Mesothelial cell of epicardium (in vitro differentiated cells): Measurements from ENCODE around the gene UGT1A9. TPM values are rescaled to one million over a fixed set of nuclear protein-coding genes. Genes with fewer than 3 reads are reported as not detected.
A peak's percentile ranks its signal among the peaks of the same experiment; 100 is the strongest.

Experiments used
- DNase-seq, 2 experiments: peaks; one replicate each; pipeline ENCODE4 v3.0.0; 2021; ENCODE audit warnings: low spot score in 2 of 2; ENCODE audit not compliant: unreplicated experiment in 2 of 2
- H3K27ac Mint-ChIP-seq: 2 replicates; pipeline ENCODE4 v1.8.0; 2021; ENCODE audit warnings: mixed read lengths
- H3K27me3 Mint-ChIP-seq: 2 replicates; pipeline ENCODE4 v1.8.0; 2021; ENCODE audit warnings: low read depth, mixed read lengths
- H3K36me3 Mint-ChIP-seq: 2 replicates; pipeline ENCODE4 v1.8.0; 2021; ENCODE audit warnings: mixed read lengths
- H3K4me1 Mint-ChIP-seq: 2 replicates; pipeline ENCODE4 v1.8.0; 2021; ENCODE audit warnings: mixed read lengths
- H3K4me3 Mint-ChIP-seq: 2 replicates; pipeline ENCODE4 v1.8.0; 2021; ENCODE audit warnings: mild to moderate bottlenecking, moderate library complexity, mixed read lengths
- H3K9me3 Mint-ChIP-seq: 2 replicates; pipeline ENCODE4 v1.8.0; 2021; ENCODE audit warnings: mixed read lengths
- CTCF ChIP-seq: fragments of 200-600 bp; sonication (generic); IDR thresholded peaks from one replicate; pipeline ENCODE4 v1.5.0; 2021; ENCODE audit warnings: antibody characterized with exemption; ENCODE audit not compliant: unreplicated experiment
- total RNA-seq: library from RNA; stranded (reverse); gene quantifications from 3 replicates; pipeline ENCODE4 v1.2.1, GENCODE V29; 2021

UGT1A9 gene
- total RNA-seq, 1 donor from 2014 or later: not detected

GRCh38 chr2:233818639-233819621 lies 147.2 kb downstream of the UGT1A9 start:
- peaks cover 7% of the 10 kb centered on the region for H3K27me3 Mint-ChIP-seq
- H3K4me3 Mint-ChIP-seq: no peak overlapping the region
- no peak for TF ChIP-seq CTCF
- peaks cover 15% of the 10 kb centered on the region for H3K9me3 Mint-ChIP-seq
- H3K27ac Mint-ChIP-seq: no peak overlapping the region
- H3K4me1 Mint-ChIP-seq: peaks cover 18% of the 10 kb centered on the region
- DNase-seq: peak in 1 of 2 experiments; percentile 21
- H3K36me3 Mint-ChIP-seq: peaks cover 3% of the 10 kb centered on the region

GRCh38 chr2:233819884-233820773 lies 148.4 kb downstream of the UGT1A9 start:
- no peak overlapping the region for H3K27ac Mint-ChIP-seq
- peaks cover 14% of the 10 kb centered on the region for H3K9me3 Mint-ChIP-seq
- no peak for TF ChIP-seq CTCF
- peaks cover 18% of the 10 kb centered on the region for H3K4me1 Mint-ChIP-seq
- H3K36me3 Mint-ChIP-seq: peaks cover 3% of the 10 kb centered on the region
- H3K27me3 Mint-ChIP-seq: peaks cover 7% of the 10 kb centered on the region
- peak in 1 of 2 experiments; percentile 29 for DNase-seq
- H3K4me3 Mint-ChIP-seq: no peak overlapping the region

DNA sequence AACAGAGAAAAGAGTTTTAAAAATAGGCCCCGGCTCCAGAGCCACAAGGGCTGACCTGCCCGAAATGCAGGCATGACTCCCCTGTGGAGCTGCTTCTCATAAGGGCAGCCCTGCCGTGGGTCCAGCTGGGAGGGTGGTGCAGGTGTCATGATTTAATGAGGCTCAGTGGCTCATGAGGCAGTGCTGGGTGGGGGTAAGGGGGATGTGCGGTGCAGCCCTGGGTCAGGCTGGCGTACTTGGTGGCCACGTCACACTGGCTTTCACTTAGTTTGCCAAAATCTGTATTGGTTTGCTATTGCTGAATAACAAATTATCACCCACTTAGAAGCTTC lies 149.0 kb downstream of the UGT1A9 start:
- no peak for TF ChIP-seq CTCF
- no peak overlapping the region for H3K27ac Mint-ChIP-seq
- peaks cover 7% of the 10 kb centered on the region for H3K27me3 Mint-ChIP-seq
- no peaks in the 10 kb centered on the region for H3K36me3 Mint-ChIP-seq
- H3K4me3 Mint-ChIP-seq: no peak overlapping the region
- peaks cover 8% of the 10 kb centered on the region for H3K9me3 Mint-ChIP-seq
- peak in 1 of 2 experiments; percentile 16 for DNase-seq
- peaks cover 18% of the 10 kb centered on the region for H3K4me1 Mint-ChIP-seq

- DNase-seq: no peak
- Mint-ChIP-seq H3K4me1 (peaks cover 14% of the 10 kb centered on the region), H3K9me3 (peaks cover 5% of the 10 kb centered on the region), H3K36me3 (no peaks in the 10 kb centered on the region), H3K27me3 (peaks cover 7% of the 10 kb centered on the region), H3K27ac (no peak overlapping the region), H3K4me3 (no peak overlapping the region)
- TF ChIP-seq CTCF: no peak
Measured at GRCh38 chr2:233821196-233821595, 149.5 kb downstream of the UGT1A9 start.

GRCh38 chr2:233821709-233822100 lies 150.0 kb downstream of the UGT1A9 start:
- Mint-ChIP-seq H3K4me3 (no peak overlapping the region), H3K27me3 (peaks cover 7% of the 10 kb centered on the region), H3K9me3 (peaks cover 7% of the 10 kb centered on the region), H3K4me1 (peaks cover 9% of the 10 kb centered on the region), H3K27ac (no peak overlapping the region), H3K36me3 (no peaks in the 10 kb centered on the region)
- peak in 1 of 2 experiments; percentile 25 for DNase-seq
- TF ChIP-seq CTCF: no peak
